HS-5 (cell line): ENCODE data around the gene KRTAP5-3.
"Not testable (repeated sequence)": the region's sequence is repeated elsewhere in the genome, so short reads cannot be mapped to it uniquely, and the experiment has no call there.

Experiments used
- DNase-seq: peaks from one replicate; pipeline ENCODE4 v3.0.0-alpha.2; 2012; ENCODE audit warnings: low read depth

The KRTAP5-3 gene

GRCh38 chr11:1608363-1608762 is at the start of gene KRTAP5-3:
Gene KRTAP5-3, minus strand, starts transcription at chr11:1608463. Its CDS starts 78 bp downstream, at chr11:1608385.
- DNase-seq, result no peak

GRCh38 chr11:1656670-1657069 is 48.4 kb upstream of the KRTAP5-3 start:
- no peak for DNase-seq

GRCh38 chr11:1656061-1656441 is 47.8 kb upstream of the KRTAP5-3 start:
- no peak for DNase-seq

- no peak for DNase-seq
Measured at GRCh38 chr11:1655168-1656060, 47.2 kb upstream of the KRTAP5-3 start.

- DNase-seq, result no peak
Measured at GRCh38 chr11:1654388-1655167, 46.3 kb upstream of the KRTAP5-3 start.

- DNase-seq, result no peak
Measured at GRCh38 chr11:1653541-1654387, 45.5 kb upstream of the KRTAP5-3 start.

GRCh38 chr11:1652771-1653540 is 44.7 kb upstream of the KRTAP5-3 start:
- peak; percentile 3 for DNase-seq

GRCh38 chr11:1652442-1652770 is 44.1 kb upstream of the KRTAP5-3 start:
- DNase-seq, result no peak

GRCh38 chr11:1652026-1652425 is 43.8 kb upstream of the KRTAP5-3 start:
- no peak for DNase-seq

- DNase-seq, result no peak
Measured at GRCh38 chr11:1651411-1651980, 43.2 kb upstream of the KRTAP5-3 start.

GRCh38 chr11:1650918-1651262 is 42.6 kb upstream of the KRTAP5-3 start:
- DNase-seq, result no peak

- DNase-seq, result no peak
Measured at GRCh38 chr11:1650034-1650917, 42.0 kb upstream of the KRTAP5-3 start.

- DNase-seq, result no peak
Measured at GRCh38 chr11:1648653-1649420, 40.6 kb upstream of the KRTAP5-3 start.

- no peak for DNase-seq
Measured at GRCh38 chr11:1647901-1648652, 39.8 kb upstream of the KRTAP5-3 start.

GRCh38 chr11:1646540-1646939 is 38.3 kb upstream of the KRTAP5-3 start:
- not testable (repeated sequence) for DNase-seq

- no peak for DNase-seq
Measured at GRCh38 chr11:1645357-1645821, 37.1 kb upstream of the KRTAP5-3 start.

- no peak for DNase-seq
Measured at GRCh38 chr11:1644601-1645356, 36.5 kb upstream of the KRTAP5-3 start.

- DNase-seq, result no peak
Measured at GRCh38 chr11:1643146-1643690, 35.0 kb upstream of the KRTAP5-3 start.
